BE2C (cell line): Measurements from ENCODE around the gene PLXNC1.

ENCODE experiments used
- DNase-seq: peaks from one replicate; pipeline ENCODE4 v3.0.0-alpha.2; 2020
- H3K27me3 ChIP-seq: fragments of 250-450 bp; sonication (Bioruptor Pico); 2 replicates; pipeline ENCODE4 v1.5.1; 2020; ENCODE audit warnings: mild to moderate bottlenecking
- H3K36me3 ChIP-seq: fragments of 250-450 bp; sonication (Bioruptor Pico); 2 replicates; pipeline ENCODE4 v1.5.1; 2020; ENCODE audit warnings: mild to moderate bottlenecking
- H3K4me1 ChIP-seq: fragments of 250-450 bp; sonication (Bioruptor Pico); 2 replicates; pipeline ENCODE4 v1.5.1; 2020
- H3K4me3 ChIP-seq: 2 replicates; pipeline ENCODE4 v1.5.1; 2011; ENCODE audit warnings: low read depth, low read length
- H3K9me3 ChIP-seq: fragments of 250-450 bp; sonication (Bioruptor Pico); 2 replicates; pipeline ENCODE4 v1.5.1; 2020
- TF ChIP-seq, protein P1 (sequence below): IDR thresholded peaks from 2 replicates; pipeline ENCODE4 v1.5.1; 2012; ENCODE audit warnings: mild to moderate bottlenecking, low read depth, low read length

Gene PLXNC1

DNA sequence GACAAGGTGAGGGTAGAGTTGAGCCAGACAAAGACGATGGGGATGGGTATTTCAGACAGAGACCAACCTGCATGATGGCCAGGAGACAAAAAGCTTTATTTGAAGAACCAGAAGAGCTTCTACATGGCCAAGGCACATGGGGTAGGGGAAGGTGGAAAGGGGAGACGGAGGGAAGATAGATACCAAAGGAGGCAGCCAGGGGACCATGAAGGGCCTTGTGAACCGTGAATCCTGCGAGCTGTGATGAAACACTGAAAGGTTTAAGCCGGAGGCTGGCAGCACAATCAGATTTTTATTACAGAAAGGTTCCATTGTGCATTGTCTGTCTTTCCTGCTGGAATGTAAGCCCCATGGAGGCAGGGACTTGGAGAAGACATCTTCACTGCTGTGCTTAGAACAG, 72.4 kb downstream of the PLXNC1 start:
- no peak overlapping the region for H3K4me3 ChIP-seq
- no peaks in the 10 kb centered on the region; the same call in 1 of the 2 replicates for H3K27me3 ChIP-seq
- peaks cover 2% of the 10 kb centered on the region; the same call in 1 of the 2 replicates for H3K4me1 ChIP-seq
- no peak for DNase-seq
- no peaks in the 10 kb centered on the region for H3K36me3 ChIP-seq
- TF ChIP-seq, protein P1, sequence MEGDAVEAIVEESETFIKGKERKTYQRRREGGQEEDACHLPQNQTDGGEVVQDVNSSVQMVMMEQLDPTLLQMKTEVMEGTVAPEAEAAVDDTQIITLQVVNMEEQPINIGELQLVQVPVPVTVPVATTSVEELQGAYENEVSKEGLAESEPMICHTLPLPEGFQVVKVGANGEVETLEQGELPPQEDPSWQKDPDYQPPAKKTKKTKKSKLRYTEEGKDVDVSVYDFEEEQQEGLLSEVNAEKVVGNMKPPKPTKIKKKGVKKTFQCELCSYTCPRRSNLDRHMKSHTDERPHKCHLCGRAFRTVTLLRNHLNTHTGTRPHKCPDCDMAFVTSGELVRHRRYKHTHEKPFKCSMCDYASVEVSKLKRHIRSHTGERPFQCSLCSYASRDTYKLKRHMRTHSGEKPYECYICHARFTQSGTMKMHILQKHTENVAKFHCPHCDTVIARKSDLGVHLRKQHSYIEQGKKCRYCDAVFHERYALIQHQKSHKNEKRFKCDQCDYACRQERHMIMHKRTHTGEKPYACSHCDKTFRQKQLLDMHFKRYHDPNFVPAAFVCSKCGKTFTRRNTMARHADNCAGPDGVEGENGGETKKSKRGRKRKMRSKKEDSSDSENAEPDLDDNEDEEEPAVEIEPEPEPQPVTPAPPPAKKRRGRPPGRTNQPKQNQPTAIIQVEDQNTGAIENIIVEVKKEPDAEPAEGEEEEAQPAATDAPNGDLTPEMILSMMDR, result no peak
- no peaks in the 10 kb centered on the region for H3K9me3 ChIP-seq

DNA sequence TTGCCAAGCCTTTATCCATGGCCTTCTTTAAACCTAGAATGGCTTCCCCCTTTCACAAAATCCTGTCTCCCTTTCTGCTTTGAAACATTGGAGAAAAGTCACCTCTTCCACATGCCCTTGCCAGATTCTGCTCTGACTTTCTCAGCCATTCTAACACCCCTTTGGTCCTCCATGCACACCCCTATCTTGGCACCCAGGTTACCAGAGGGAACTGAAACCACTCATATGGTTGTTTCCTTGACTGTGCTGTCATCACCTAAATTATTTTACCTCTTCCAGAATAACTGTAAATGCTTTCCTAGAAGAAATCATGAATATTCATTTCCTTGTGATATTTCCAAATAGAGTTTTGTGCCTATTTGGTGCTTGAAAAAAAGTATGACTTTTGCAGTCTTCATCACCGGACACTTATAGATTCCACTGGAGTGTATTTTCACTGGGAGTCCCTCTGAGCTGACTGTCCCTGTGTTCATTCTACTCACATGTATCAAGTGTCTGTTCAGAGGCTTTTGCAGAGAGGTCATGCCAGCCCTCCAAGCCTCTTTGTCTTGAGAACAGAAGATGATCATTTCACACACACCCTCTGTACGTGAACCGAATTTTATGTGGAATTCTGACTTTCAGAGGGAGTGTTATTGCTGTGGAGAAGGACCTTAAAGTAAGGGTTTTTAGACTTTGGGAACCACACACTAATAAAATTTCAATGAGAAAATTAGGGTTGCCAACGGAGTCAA, 74.1 kb downstream of the PLXNC1 start:
- Histone ChIP-seq H3K36me3 (no peaks in the 10 kb centered on the region), H3K4me3 (no peak overlapping the region), H3K9me3 (no peaks in the 10 kb centered on the region), H3K27me3 (peaks cover 3% of the 10 kb centered on the region; the same call in 1 of the 2 replicates), H3K4me1 (peaks cover 3% of the 10 kb centered on the region; the same call in 1 of the 2 replicates)
- TF ChIP-seq, protein P1, result no peak
- no peak for DNase-seq

GRCh38 chr12:94223842-94224241, 75.5 kb downstream of the PLXNC1 start:
- Histone ChIP-seq H3K36me3 (no peaks in the 10 kb centered on the region), H3K9me3 (no peaks in the 10 kb centered on the region), H3K4me3 (no peak overlapping the region), H3K27me3 (peaks cover 10% of the 10 kb centered on the region), H3K4me1 (peaks cover 3% of the 10 kb centered on the region; the same call in 1 of the 2 replicates)
- DNase-seq, result no peak
- TF ChIP-seq, protein P1, result no peak

DNA sequence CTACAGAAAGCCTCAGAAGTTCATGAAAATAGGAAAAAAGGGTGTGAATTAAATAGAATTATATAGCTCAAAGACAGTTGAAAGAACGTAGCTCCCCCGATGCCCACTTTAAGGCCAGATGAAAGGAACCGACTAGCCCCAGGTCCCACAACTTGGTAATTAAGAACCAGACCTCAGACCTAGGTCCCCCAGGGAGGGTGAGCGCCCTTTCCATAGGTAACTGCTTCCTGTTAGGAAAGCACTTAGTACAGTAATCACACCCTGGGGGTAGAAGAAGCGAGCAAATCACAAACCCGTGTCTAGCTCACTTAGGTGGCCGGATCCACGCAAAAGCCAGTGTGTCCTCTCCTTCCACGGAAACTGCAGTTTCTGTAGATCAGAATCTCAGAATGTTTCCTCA, 77.1 kb downstream of the PLXNC1 start:
- peaks cover 10% of the 10 kb centered on the region for H3K27me3 ChIP-seq
- H3K4me3 ChIP-seq, result no peak overlapping the region
- no peaks in the 10 kb centered on the region for H3K9me3 ChIP-seq
- peak; percentile 26 for DNase-seq
- peaks cover 3% of the 10 kb centered on the region; the same call in 1 of the 2 replicates for H3K4me1 ChIP-seq
- H3K36me3 ChIP-seq, result no peaks in the 10 kb centered on the region
- TF ChIP-seq, protein P1, result no peak

GRCh38 chr12:94225947-94226630, 77.7 kb downstream of the PLXNC1 start:
- DNase-seq, result no peak
- Histone ChIP-seq H3K36me3 (no peaks in the 10 kb centered on the region), H3K27me3 (peaks cover 10% of the 10 kb centered on the region), H3K4me1 (peaks cover 3% of the 10 kb centered on the region; the same call in 1 of the 2 replicates), H3K9me3 (no peaks in the 10 kb centered on the region), H3K4me3 (no peak overlapping the region)
- TF ChIP-seq, protein P1, result no peak

DNA sequence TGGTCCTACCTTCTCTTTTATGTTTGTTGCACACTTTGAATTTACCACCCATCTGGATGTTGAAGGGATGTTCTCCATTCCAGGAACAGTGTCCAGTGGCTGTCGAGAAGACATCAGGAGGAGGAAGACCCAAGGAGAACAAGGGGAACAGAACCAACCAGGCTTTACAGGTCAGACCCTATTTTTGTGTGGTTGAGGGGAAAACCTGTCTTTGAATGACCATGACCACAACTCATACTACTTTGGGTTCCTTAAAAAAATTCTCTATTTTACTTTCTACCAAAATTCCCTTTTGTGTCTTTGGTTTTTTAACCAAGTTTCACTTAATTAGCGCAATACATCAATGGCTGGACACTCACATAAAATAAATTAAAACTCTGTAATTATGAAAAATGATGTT, 78.7 kb downstream of the PLXNC1 start:
- TF ChIP-seq, protein P1, result no peak
- peaks cover 3% of the 10 kb centered on the region; the same call in 1 of the 2 replicates for H3K4me1 ChIP-seq
- H3K36me3 ChIP-seq, result no peaks in the 10 kb centered on the region
- no peak for DNase-seq
- no peaks in the 10 kb centered on the region for H3K9me3 ChIP-seq
- peaks cover 10% of the 10 kb centered on the region for H3K27me3 ChIP-seq
- no peak overlapping the region for H3K4me3 ChIP-seq
